Measurements from ENCODE around the gene HLCS.

DNA sequence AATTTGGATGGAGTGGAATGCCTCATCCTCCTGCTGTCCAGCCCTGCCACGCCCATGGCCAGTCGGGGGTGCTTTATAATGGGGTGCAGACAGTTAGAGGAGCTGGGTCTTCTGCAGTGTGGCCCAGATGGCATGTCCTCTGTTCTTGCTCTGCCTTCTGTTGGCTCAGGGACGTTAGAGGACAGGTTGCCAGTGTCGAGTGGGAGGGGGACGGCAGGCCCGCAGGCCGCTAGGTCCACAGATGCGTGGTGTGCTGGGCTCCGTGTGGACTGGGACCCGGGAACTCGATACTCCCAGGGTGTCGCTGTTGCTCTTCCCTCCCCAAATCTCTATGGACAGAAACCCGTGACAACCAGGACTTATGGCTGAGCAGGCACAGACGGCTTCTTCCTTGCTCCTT, 234.3 kb downstream of the HLCS start:
- TF ChIP-seq POLR2AphosphoS5 (IDR thresholded peaks at IDR 0.05; ENCODE audit: insufficient read depth in 1 of 2, low read depth in 1 of 2) = no peak
- TF ChIP-seq, protein P1, sequence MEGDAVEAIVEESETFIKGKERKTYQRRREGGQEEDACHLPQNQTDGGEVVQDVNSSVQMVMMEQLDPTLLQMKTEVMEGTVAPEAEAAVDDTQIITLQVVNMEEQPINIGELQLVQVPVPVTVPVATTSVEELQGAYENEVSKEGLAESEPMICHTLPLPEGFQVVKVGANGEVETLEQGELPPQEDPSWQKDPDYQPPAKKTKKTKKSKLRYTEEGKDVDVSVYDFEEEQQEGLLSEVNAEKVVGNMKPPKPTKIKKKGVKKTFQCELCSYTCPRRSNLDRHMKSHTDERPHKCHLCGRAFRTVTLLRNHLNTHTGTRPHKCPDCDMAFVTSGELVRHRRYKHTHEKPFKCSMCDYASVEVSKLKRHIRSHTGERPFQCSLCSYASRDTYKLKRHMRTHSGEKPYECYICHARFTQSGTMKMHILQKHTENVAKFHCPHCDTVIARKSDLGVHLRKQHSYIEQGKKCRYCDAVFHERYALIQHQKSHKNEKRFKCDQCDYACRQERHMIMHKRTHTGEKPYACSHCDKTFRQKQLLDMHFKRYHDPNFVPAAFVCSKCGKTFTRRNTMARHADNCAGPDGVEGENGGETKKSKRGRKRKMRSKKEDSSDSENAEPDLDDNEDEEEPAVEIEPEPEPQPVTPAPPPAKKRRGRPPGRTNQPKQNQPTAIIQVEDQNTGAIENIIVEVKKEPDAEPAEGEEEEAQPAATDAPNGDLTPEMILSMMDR (IDR thresholded peaks at IDR 0.05) = no peak
- no peak for TF ChIP-seq POLR2A (IDR thresholded peaks at IDR 0.05)
